Activated naive CD4-positive, alpha-beta T cell treated with anti-CD3 and anti-CD28 coated beads for 36 hours (primary cell): ENCODE results near the gene MBOAT7. TPM values are rescaled to one million over a fixed set of nuclear protein-coding genes. Genes with fewer than 3 reads are reported as not detected.
A peak's percentile ranks its signal among the peaks of the same experiment; 100 is the strongest.
"Not testable (repeated sequence)": the region's sequence is repeated elsewhere in the genome, so short reads cannot be mapped to it uniquely, and the experiment has no call there.

Experiments used
- CTCF ChIA-PET: fragments of 350-600 bp; sonication (Branson Sonifier 250); formaldehyde crosslinking; loops from one replicate; lab custom pipeline; 2021; ENCODE audit warnings: antibody characterized with exemption; lab: Charles Lee
- DNase-seq: peaks from one replicate; pipeline ENCODE4 v3.0.0-alpha.2; 2020
- H3K27ac Mint-ChIP-seq: one replicate; pipeline ENCODE4 v1.8.0; 2021; ENCODE audit warnings: mild to moderate bottlenecking, mixed read lengths
- H3K27me3 Mint-ChIP-seq: one replicate; pipeline ENCODE4 v1.8.0; 2021; ENCODE audit warnings: low read depth, mixed read lengths
- H3K36me3 Mint-ChIP-seq: one replicate; pipeline ENCODE4 v1.8.0; 2021; ENCODE audit warnings: low read depth, mixed read lengths
- H3K4me1 Mint-ChIP-seq: one replicate; pipeline ENCODE4 v1.8.0; 2021; ENCODE audit warnings: low read depth, mixed read lengths
- H3K4me3 Mint-ChIP-seq: one replicate; pipeline ENCODE4 v1.8.0; 2021; ENCODE audit warnings: mild to moderate bottlenecking, moderate library complexity, mixed read lengths
- H3K9me3 Mint-ChIP-seq: one replicate; pipeline ENCODE4 v1.8.0; 2021; ENCODE audit warnings: mixed read lengths
- intact Hi-C: fragments of 100-400 bp; cut with micrococcal nuclease; formaldehyde crosslinking; loops from one replicate; pipeline ENCODE4 v1.15.1; 2023
- total RNA-seq, 2 experiments: library from RNA; stranded (reverse); gene quantifications; one replicate each; pipeline ENCODE4 v1.2.3, GENCODE V29; 2021

Gene MBOAT7
- total RNA-seq, 2 experiments from 2014 or later = 33.7 to 36.1 TPM

DNA sequence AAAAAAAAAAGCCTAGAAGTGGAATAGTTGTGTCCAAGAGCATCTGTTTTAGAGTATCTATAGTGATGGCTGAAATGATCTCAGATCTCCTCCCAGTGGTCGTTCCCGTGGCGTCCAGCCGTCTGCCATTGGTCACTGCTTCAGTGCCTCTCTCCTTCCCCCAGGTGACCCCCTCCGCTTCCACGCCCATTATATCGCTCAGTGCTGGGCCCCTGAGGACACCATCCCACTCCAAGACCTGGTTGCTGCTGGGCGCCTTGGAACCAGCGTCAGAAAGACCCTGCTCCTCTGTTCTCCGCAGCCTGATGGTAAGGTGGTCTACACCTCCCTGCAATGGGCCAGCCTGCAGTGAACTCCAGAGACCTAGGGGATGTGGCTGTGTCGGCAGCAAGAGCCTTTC, 3.6 kb upstream of the MBOAT7 start:
- Mint-ChIP-seq H3K27ac (no peak overlapping the region), H3K4me3 (no peak overlapping the region), H3K36me3 (peaks cover 11% of the 10 kb centered on the region), H3K9me3 (no peaks in the 10 kb centered on the region), H3K27me3 (no peaks in the 10 kb centered on the region), H3K4me1 (peaks cover 21% of the 10 kb centered on the region)
- DNase-seq = no peak
- intact Hi-C loops = no loop called here
- CTCF ChIA-PET = no interaction called here

DNA sequence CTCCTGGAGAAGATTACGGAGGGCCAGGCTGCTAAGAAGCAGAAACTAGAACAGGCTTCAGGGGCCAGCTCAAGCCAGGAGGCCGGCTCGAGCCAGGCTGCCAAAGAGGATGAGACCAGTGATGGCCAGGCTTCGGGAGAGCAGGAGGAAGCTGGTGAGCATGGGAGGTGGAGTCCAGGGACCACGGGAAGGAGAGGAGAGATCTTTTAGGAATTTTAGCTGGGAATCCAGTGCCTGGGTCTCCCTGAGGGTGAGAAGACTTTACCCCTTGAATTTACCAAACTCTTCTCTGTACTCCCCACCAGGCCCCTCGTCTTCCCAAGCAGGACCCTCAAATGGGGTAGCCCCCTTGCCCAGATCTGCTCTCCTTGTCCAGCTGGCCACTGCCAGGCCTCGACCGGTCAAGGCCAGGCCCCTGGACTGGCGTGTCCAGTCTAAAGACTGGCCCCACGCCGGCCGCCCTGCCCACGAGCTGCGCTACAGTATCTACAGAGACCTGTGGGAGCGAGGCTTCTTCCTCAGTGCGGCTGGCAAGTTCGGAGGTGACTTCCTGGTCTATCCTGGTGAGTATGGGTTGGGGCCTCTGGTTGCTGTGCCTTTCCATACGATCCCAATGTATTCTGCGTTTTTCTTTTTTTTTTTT, 2.6 kb upstream of the MBOAT7 start:
- peak overlapping the region; percentile 75 for H3K27ac Mint-ChIP-seq
- CTCF ChIA-PET = no interaction called here
- peak overlapping the region; percentile 82 for H3K4me3 Mint-ChIP-seq
- no peaks in the 10 kb centered on the region for H3K27me3 Mint-ChIP-seq
- intact Hi-C loops = loop anchor here (2.0 kb wide), 4 partner anchors 17 to 1463 kb away; partner anchors contain the start of genes LENG8, MYADM and U2AF2
- H3K36me3 Mint-ChIP-seq = peaks cover 14% of the 10 kb centered on the region
- peaks cover 31% of the 10 kb centered on the region for H3K4me1 Mint-ChIP-seq
- no peak for DNase-seq
- no peaks in the 10 kb centered on the region for H3K9me3 Mint-ChIP-seq

DNA sequence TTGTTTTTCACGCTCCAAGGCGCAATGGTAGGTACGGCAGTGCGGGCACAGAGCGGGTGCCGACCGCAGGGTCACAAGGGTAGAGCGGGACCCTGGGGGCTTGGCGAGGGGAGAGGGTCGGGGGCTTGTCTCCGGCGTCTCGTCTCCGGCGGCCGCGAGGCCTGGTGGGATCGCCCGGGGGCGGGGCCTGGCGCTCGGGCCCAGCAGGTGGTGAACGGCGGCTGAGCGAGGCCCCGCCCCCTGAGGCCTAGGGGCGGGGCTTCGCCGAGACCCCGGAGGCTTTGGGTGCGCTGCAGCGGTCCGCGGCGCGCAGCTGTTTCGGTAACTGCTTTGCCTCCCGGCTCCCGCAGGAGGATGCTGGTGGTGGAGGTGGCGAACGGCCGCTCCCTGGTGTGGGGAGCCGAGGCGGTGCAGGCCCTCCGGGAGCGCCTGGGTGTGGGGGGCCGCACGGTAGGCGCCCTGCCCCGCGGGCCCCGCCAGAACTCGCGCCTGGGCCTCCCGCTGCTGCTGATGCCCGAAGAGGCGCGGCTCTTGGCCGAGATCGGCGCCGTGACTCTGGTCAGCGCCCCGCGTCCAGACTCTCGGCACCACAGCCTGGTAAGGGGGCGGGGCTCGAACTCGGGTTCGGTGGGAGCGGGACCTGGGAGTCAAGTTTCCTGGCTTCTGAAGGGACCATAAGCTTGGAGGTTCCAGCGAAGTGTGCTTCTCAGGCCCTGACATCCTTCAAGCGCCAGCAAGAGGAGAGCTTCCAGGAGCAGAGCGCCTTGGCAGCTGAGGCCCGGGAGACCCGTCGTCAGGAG, 1.8 kb upstream of the MBOAT7 start, which contains the start of gene TSEN34:
Gene TSEN34, plus strand, starts transcription at position 298 of the 800 bp plus-strand sequence. Its CDS starts 57 bp downstream, at position 355.
- peak within 1 kb of the TSS; percentile 96 for H3K27ac Mint-ChIP-seq
- peak; percentile 24 for DNase-seq
- CTCF ChIA-PET = interaction anchor here (0.7 kb wide), 1 partner anchor 16 kb away, joined by 3 read pairs; no protein-coding TSS in a partner anchor
- no peaks in the 10 kb centered on the region for H3K27me3 Mint-ChIP-seq
- peaks cover 31% of the 10 kb centered on the region for H3K4me1 Mint-ChIP-seq
- no peaks in the 10 kb centered on the region for H3K9me3 Mint-ChIP-seq
- H3K4me3 Mint-ChIP-seq = peak within 1 kb of the TSS; percentile 82
- H3K36me3 Mint-ChIP-seq = peaks cover 16% of the 10 kb centered on the region
- intact Hi-C loops = loop anchor here (2.0 kb wide), 4 partner anchors 18 to 1464 kb away; partner anchors contain the start of genes LENG8, MYADM and U2AF2

DNA sequence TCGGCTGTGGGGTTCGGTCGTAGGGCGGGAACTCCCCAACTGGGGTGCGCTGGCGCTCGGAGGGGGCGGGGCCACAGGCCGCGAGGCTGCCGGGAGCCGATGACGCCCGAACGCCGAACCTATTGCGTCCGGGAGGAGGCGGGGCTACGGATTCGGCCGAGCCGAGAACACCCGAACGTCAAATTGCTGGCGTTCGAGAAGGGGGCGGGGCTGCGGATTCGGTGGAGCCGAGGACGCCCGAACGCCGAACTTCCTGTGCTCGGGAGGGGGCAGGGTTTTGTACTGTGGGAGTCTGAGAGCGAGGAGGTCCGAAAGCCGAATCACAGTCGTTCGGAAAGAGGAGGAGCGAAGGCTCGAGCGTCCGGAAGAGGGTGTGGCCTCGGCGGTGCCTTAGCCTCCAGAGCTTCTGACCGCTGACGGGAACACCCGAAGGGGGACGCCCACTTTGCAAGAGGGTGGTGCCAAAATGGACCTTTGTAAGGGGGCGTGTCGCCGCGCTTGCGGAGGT, 1.2 kb upstream of the MBOAT7 start:
- Mint-ChIP-seq H3K4me1 (peaks cover 31% of the 10 kb centered on the region), H3K27ac (peak overlapping the region; percentile 96), H3K4me3 (peak overlapping the region; percentile 82), H3K27me3 (no peaks in the 10 kb centered on the region), H3K36me3 (peaks cover 17% of the 10 kb centered on the region), H3K9me3 (no peaks in the 10 kb centered on the region)
- DNase-seq = peak; percentile 100
- intact Hi-C loops = loop anchor here (1.0 to 2.0 kb wide), 9 partner anchors 10 to 1464 kb away; partner anchors contain the start of genes CNOT3, LENG1, LENG8 and MYADM
- CTCF ChIA-PET = interaction anchor here (0.7 kb wide), 1 partner anchor 17 kb away, joined by 3 read pairs; no protein-coding TSS in a partner anchor

DNA sequence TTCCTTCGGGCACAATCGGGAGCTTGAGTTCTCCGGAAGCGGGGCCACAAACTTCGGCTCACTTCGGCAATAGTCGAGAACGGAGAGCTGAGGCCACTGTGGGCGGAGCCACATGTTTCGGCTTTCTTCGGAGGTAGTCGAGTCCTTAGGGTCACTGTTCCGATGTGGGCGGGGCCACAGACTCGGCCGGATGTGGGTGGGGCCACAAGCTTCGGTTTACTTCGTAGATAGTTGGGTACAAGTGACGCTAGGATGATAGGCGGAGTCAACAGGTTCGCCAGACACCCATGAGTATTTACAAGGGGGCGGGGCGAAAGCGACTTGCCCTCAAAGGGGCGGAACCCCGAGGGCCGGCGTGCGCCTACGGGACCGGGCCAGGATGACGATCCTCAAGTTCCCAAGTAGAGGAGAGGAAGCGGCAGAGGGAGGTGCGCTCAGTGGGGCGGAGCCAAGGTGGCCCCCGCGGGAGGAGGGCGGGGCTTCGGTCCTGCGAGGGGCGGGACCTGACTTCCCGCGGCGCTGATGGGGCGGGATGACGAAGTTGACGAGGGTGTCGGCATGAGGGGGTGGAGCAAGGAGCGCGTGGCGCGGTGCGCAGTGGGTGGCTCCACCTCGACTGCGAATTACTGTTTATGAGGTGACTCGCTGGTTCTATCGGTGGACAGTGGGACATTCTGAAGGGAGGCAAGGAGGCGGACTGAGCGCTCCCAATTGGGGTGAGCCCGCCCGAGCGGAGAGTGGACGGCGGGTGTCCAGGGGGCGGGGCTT, 539 bp upstream of the MBOAT7 start:
- peak; percentile 100 for DNase-seq
- H3K27ac Mint-ChIP-seq = peak overlapping the region; percentile 96
- peak overlapping the region; percentile 82 for H3K4me3 Mint-ChIP-seq
- CTCF ChIA-PET = interaction anchor here (0.5 to 1.6 kb wide), 7 partner anchors 18 to 165 kb away, joined by 3 to 7 read pairs (median 3); partner anchors contain the start of genes CNOT3 and LENG1
- no peaks in the 10 kb centered on the region for H3K9me3 Mint-ChIP-seq
- H3K36me3 Mint-ChIP-seq = peaks cover 21% of the 10 kb centered on the region
- peaks cover 31% of the 10 kb centered on the region for H3K4me1 Mint-ChIP-seq
- intact Hi-C loops = loop anchor here (1.0 to 2.0 kb wide), 9 partner anchors 10 to 1465 kb away; partner anchors contain the start of genes CNOT3, LENG1, LENG8 and MYADM
- H3K27me3 Mint-ChIP-seq = no peaks in the 10 kb centered on the region

DNA sequence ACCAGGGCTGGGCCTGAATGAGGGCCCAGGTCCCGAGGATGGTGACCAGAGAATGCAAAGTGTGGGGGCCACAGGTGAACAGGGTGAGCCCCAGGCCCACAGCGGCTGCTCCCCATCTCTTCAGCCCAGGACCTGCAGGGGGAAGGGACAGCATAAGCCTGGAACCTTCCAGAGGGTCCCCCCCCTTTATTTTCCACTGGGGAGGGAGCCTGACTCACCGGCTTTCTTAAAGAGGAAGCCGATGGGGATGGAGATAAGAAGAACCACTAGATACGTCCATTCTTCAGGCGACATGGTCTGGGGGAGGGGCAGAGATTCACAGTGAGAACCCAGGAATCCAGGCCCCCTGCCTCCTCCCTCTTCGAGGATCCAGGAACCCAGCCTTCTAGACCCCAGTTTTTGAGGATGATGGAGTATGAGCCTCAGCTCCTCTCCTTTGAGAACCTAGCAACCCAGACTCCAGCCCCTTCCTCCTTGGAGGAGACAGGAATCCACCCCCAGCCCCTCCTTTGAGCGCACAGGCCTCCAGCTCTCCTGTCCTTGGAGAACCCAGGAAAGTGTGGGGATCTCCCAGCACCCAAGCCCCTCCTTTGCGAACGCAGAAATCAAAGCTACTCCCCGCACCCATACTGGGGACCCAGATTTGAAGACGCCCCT, 1.0 kb downstream of the MBOAT7 start:
- peak overlapping the region; percentile 81 for H3K27ac Mint-ChIP-seq
- intact Hi-C loops = no loop called here
- DNase-seq = peak; percentile 60
- CTCF ChIA-PET = interaction anchor here (0.6 to 1.6 kb wide), 5 partner anchors 13 to 1033 kb away, joined by 3 to 4 read pairs (median 3); partner anchors contain the start of gene CNOT3
- no peaks in the 10 kb centered on the region for H3K27me3 Mint-ChIP-seq
- no peaks in the 10 kb centered on the region for H3K9me3 Mint-ChIP-seq
- H3K4me1 Mint-ChIP-seq = peaks cover 30% of the 10 kb centered on the region
- H3K36me3 Mint-ChIP-seq = peaks cover 22% of the 10 kb centered on the region
- peak overlapping the region; percentile 82 for H3K4me3 Mint-ChIP-seq

DNA sequence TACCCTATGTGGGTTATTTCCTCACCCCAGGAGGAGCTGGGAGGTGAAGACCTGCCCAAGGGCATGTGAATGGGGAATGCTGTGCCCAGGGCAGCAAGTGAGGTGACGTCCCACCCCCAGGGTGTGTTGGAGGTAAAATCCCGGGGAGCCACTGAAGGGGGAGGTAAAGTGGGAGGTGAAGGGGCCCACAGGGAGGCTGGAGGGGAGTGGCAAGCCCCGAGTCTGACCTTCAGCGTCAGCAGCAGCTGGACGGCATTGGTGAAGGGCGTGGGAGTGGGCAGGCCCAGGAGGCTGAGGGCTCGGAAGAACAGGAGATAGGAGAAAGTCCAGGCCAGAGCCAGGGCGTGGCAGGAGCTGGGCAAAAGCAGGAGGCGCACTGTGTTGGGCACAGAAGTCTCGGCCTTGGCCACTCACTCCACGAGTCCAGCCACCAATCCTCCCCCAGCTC, 2.4 kb downstream of the MBOAT7 start:
- DNase-seq = no peak
- CTCF ChIA-PET = interaction anchor here (1.2 to 1.4 kb wide), 2 partner anchors 11 to 13 kb away, joined by 3 read pairs; no protein-coding TSS in a partner anchor
- Mint-ChIP-seq H3K27me3 (no peaks in the 10 kb centered on the region), H3K9me3 (no peaks in the 10 kb centered on the region), H3K27ac (peak overlapping the region; percentile 24), H3K4me1 (peaks cover 18% of the 10 kb centered on the region), H3K36me3 (peaks cover 14% of the 10 kb centered on the region), H3K4me3 (peak overlapping the region; percentile 82)
- intact Hi-C loops = no loop called here

DNA sequence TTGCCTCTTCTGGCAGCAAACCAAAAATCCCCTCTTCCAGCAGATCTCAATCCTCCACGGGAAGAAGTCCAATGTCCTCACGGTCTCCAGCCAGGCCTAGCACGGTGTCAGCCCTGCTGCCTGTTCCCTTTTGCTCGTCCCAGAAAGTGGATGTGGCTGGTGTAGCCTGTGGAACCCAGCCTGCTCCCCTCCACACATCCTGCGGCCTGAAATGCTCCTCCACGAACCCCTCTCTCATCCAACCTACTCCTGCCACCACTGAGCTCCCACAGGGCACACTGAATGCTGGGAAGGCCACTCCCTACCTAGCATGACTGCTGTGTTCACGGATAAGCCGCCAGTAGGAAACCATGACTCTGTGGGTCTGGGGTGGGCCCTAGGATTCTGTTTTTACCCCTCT, 3.0 kb downstream of the MBOAT7 start:
- intact Hi-C loops = no loop called here
- no peak overlapping the region for H3K27ac Mint-ChIP-seq
- peaks cover 14% of the 10 kb centered on the region for H3K4me1 Mint-ChIP-seq
- no peak overlapping the region for H3K4me3 Mint-ChIP-seq
- H3K9me3 Mint-ChIP-seq = no peaks in the 10 kb centered on the region
- H3K27me3 Mint-ChIP-seq = no peaks in the 10 kb centered on the region
- no peak for DNase-seq
- CTCF ChIA-PET = interaction anchor here (0.8 to 1.4 kb wide), 3 partner anchors 10 to 16 kb away, joined by 3 read pairs; no protein-coding TSS in a partner anchor
- peaks cover 14% of the 10 kb centered on the region for H3K36me3 Mint-ChIP-seq

DNA sequence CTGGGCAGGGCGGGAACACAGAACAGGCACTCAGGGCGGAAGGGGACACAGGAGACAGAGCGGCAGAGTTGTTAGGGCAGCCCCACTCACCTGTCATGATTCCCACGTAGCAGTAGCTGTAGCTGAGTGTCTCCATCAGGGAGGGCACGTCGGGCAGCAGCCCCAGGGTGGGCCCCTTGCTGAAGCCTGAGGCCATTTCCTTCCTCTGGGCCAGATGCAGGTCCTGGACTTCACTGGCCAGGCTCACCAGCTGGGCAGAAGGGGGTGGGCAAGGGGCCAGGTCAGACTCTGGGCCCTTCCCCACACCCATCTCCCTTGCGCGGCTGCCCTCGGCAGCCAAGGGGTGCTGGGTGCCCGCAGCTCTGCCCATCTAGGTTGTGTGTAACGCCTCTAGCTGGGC, 5.9 kb downstream of the MBOAT7 start:
- intact Hi-C loops = no loop called here

DNA sequence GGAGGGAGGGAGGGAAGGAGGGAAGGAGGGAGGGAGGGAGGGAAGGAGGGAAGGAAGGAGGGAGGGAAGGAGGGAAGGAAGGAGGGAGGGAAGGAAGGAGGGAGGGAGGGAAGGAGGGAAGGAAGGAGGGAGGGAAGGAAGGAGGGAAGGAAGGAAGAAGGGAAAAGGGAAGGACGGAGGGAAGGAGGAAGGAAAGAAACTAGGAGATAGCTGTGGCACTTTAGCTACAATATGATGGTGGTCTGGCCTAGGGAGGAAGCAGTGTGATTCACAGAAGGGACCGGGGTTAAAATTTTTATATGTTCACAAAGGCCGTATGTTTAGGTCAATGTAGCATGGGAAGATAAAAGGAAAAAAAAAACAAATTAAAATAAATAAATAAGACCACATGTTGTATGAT, 7.5 kb downstream of the MBOAT7 start:
- intact Hi-C loops, DNase-seq, H3K27me3 Mint-ChIP-seq, CTCF ChIA-PET, H3K4me1 Mint-ChIP-seq, H3K4me3 Mint-ChIP-seq, H3K27ac Mint-ChIP-seq, H3K9me3 Mint-ChIP-seq: not testable (repeated sequence)
- H3K36me3 Mint-ChIP-seq = peaks cover 29% of the 10 kb centered on the region

More for the DNA sequence above, 5.9 kb downstream of the MBOAT7 start:
- no peaks in the 10 kb centered on the region for H3K27me3 Mint-ChIP-seq
- no peak for DNase-seq
- peaks cover 24% of the 10 kb centered on the region for H3K36me3 Mint-ChIP-seq
- H3K4me1 Mint-ChIP-seq = peaks cover 14% of the 10 kb centered on the region
- CTCF ChIA-PET = no interaction called here
- no peak overlapping the region for H3K4me3 Mint-ChIP-seq
- no peak overlapping the region for H3K27ac Mint-ChIP-seq
- no peaks in the 10 kb centered on the region for H3K9me3 Mint-ChIP-seq

DNA sequence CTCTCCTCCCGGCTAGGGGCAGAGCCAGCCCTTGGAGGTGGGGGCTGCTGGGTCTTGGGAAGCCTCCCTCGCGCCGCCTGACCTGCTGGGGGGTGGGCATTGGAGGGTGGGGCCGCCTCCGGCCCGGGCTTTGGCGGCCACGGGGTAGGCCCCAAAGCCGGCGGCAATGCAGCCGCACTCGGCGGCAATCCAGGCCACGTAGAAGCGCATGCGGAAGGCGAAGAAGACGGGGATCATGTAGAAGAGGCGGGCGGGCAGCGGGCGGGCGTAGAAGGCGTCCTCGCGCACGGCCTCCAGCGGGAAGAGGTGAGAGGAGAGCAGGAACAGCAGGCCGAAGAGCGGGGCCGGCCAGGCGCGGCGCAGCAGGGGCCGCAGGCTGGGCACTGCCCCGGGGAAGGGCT, 8.7 kb downstream of the MBOAT7 start:
- Mint-ChIP-seq H3K36me3 (peaks cover 32% of the 10 kb centered on the region), H3K27me3 (no peaks in the 10 kb centered on the region), H3K4me1 (no peaks in the 10 kb centered on the region), H3K27ac (no peak overlapping the region), H3K9me3 (no peaks in the 10 kb centered on the region), H3K4me3 (no peak overlapping the region)
- CTCF ChIA-PET = no interaction called here
- intact Hi-C loops = no loop called here
- no peak for DNase-seq
